IMR-90 (cell line): ENCODE results near the gene FAAH2.

Source experiments
- BHLHE40 ChIP-seq: fragments of 150-350 bp; IDR thresholded peaks from 2 replicates; pipeline ENCODE4 v1.6.1; 2016; ENCODE audit warnings: mild to moderate bottlenecking, low read depth, low read length
- CEBPB ChIP-seq: IDR thresholded peaks from 2 replicates; pipeline ENCODE4 v1.6.1; 2012; ENCODE audit warnings: low read depth, low read length, improper control_type of control experiment
- FOS ChIP-seq: fragments of 150-350 bp; IDR thresholded peaks from 2 replicates; pipeline ENCODE4 v1.6.1; 2016; ENCODE audit warnings: low read depth, low read length
- MXI1 ChIP-seq: IDR thresholded peaks from 2 replicates; pipeline ENCODE4 v1.6.1; 2012; ENCODE audit warnings: low read depth, mild to moderate bottlenecking, low read length, moderate library complexity, borderline replicate concordance
- POLR2A ChIP-seq: IDR thresholded peaks from 2 replicates; pipeline ENCODE4 v1.6.1; 2012; ENCODE audit warnings: mild to moderate bottlenecking, low read depth, low read length
- RAD21 ChIP-seq: IDR thresholded peaks from 2 replicates; pipeline ENCODE4 v1.6.1; 2012; ENCODE audit warnings: low read length, improper control_type of control experiment
- RCOR1 ChIP-seq: IDR thresholded peaks from 2 replicates; pipeline ENCODE4 v1.6.1; 2012; ENCODE audit warnings: mild to moderate bottlenecking, low read length, improper control_type of control experiment; ENCODE audit not compliant: insufficient replicate concordance
- SMC3 ChIP-seq: fragments of 150-350 bp; IDR thresholded peaks from 2 replicates; pipeline ENCODE4 v1.6.1; 2016; ENCODE audit warnings: low read depth, mild to moderate bottlenecking, antibody characterized with exemption, low read length, moderate library complexity
- TF ChIP-seq, protein P1 (sequence below): conservative IDR thresholded peaks from 2 replicates; pipeline ENCODE4 v1.5.1; 2012; ENCODE audit warnings: mild to moderate bottlenecking, low read depth, low read length, improper control_type of control experiment

DNA sequence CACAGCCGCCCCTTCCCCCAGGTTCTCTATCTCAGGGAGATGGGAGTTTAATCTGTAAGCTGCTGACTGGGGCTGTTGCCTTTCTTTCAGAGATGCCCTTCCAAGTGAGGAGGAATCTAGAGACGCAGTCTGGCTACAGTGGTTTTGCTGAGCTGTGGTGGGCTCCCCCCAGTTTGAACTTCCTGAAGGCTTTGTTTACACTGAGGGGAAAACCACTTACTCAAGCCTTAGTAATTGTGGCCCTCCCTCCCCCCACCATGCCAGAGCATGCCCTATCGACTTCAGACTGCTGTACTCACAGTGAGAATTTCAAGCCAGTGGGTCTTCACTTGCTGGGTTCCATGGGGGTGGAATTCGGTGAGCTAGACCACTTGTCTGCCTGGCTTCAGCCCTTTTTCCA is 131.3 kb downstream of the FAAH2 start:
- TF ChIP-seq, protein P1, sequence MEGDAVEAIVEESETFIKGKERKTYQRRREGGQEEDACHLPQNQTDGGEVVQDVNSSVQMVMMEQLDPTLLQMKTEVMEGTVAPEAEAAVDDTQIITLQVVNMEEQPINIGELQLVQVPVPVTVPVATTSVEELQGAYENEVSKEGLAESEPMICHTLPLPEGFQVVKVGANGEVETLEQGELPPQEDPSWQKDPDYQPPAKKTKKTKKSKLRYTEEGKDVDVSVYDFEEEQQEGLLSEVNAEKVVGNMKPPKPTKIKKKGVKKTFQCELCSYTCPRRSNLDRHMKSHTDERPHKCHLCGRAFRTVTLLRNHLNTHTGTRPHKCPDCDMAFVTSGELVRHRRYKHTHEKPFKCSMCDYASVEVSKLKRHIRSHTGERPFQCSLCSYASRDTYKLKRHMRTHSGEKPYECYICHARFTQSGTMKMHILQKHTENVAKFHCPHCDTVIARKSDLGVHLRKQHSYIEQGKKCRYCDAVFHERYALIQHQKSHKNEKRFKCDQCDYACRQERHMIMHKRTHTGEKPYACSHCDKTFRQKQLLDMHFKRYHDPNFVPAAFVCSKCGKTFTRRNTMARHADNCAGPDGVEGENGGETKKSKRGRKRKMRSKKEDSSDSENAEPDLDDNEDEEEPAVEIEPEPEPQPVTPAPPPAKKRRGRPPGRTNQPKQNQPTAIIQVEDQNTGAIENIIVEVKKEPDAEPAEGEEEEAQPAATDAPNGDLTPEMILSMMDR, result no peak
- TF ChIP-seq FOS, result no peak
- TF ChIP-seq BHLHE40, result no peak
- TF ChIP-seq RCOR1, result no peak
- no peak for TF ChIP-seq RAD21
- no peak for TF ChIP-seq POLR2A
- TF ChIP-seq CEBPB, result no peak
- no peak for TF ChIP-seq SMC3
- TF ChIP-seq MXI1, result no peak
